Esophagus muscularis mucosa (tissue), 4 donors: Measurements from ENCODE around the gene PPP2R5D. TPM values are rescaled to one million over a fixed set of nuclear protein-coding genes. Genes with fewer than 3 reads are reported as not detected.
A peak's percentile ranks its signal among the peaks of the same experiment; 100 is the strongest.

Experiments used
- DNase-seq: peaks from one replicate; pipeline ENCODE4 v3.0.0-alpha.2; 2017; ENCODE audit errors: extremely low spot score
- H3K27ac ChIP-seq, 4 donors: fragments of 200-600 bp; sonication (generic); replicated peaks in 1 of 4; 1 replicate in 3 of 4; 2 replicates in 1 of 4; pipeline ENCODE4 v1.5.1; 2016 to 2019; ENCODE audit warnings: mild to moderate bottlenecking in 1 of 4
- H3K27me3 ChIP-seq, 4 donors: fragments of 200-600 bp; sonication (generic); one replicate each; pipeline versions ENCODE4 v1.5.1 to v1.6.0; 2016 to 2019
- H3K36me3 ChIP-seq, 4 donors: fragments of 200-600 bp; sonication (generic); one replicate each; pipeline ENCODE4 v1.5.1; 2016 to 2019
- H3K4me1 ChIP-seq, 4 donors: fragments of 200-600 bp; sonication (generic); one replicate each; pipeline ENCODE4 v1.5.1; 2016 to 2019
- H3K4me3 ChIP-seq, 4 donors: fragments of 200-600 bp; sonication (generic); 1 replicate in 2 of 4; 2 replicates in 2 of 4; pipeline ENCODE4 v1.5.1; 2016 to 2019; ENCODE audit warnings: mild to moderate bottlenecking in 4 of 4, moderate library complexity in 1 of 4
- H3K9me3 ChIP-seq, 4 donors: fragments of 200-600 bp; sonication (generic); 1 replicate in 3 of 4; 2 replicates in 1 of 4; pipeline ENCODE4 v1.5.1; 2016 to 2019
- EP300 ChIP-seq: sonication (generic); formaldehyde crosslinking; IDR thresholded peaks from one replicate; pipeline ENCODE4 v1.6.1; 2017; ENCODE audit warnings: antibody characterized with exemption
- POLR2A ChIP-seq: fragments of 450-650 bp; IDR thresholded peaks from one replicate; pipeline ENCODE4 v1.6.1; 2017; ENCODE audit warnings: antibody characterized with exemption, moderate library complexity, mild to moderate bottlenecking, low read depth
- POLR2AphosphoS5 ChIP-seq, 2 donors: sonication (generic); formaldehyde crosslinking; IDR thresholded peaks; one replicate each; pipeline ENCODE4 v1.6.1; 2017; ENCODE audit warnings: antibody characterized with exemption in 2 of 2
- WGBS: methylation state at CpG from one replicate; pipeline ENCODE4 v1.1.5; 2018; 5-methylcytosine and 5-hydroxymethylcytosine counted together
- intact Hi-C: fragments of 100-400 bp; cut with DNase I; formaldehyde crosslinking; loops from one replicate; pipeline ENCODE4 v1.15.1; 2023
- total RNA-seq, 4 donors: library from RNA; depleted of rRNA; stranded (reverse); fragments of >200 nt; gene quantifications; one replicate each; pipeline versions ENCODE4 v1.1.0 to v1.2.1, GENCODE V29; 2016
- TF ChIP-seq, protein P1 (sequence below), 3 experiments: fragments of 200-600 bp in 2 of 3; fragments of 450-650 bp in 1 of 3; sonication (generic) in 2 of 3; IDR thresholded peaks; one replicate each; pipeline ENCODE4 v1.5.1; 2017 to 2019; ENCODE audit warnings: antibody characterized with exemption in 3 of 3, mild to moderate bottlenecking in 2 of 3, moderate library complexity in 1 of 3

Gene PPP2R5D
- total RNA-seq, 4 donors from 2014 or later = 35.3 to 48.2 (median 42.4) TPM

DNA sequence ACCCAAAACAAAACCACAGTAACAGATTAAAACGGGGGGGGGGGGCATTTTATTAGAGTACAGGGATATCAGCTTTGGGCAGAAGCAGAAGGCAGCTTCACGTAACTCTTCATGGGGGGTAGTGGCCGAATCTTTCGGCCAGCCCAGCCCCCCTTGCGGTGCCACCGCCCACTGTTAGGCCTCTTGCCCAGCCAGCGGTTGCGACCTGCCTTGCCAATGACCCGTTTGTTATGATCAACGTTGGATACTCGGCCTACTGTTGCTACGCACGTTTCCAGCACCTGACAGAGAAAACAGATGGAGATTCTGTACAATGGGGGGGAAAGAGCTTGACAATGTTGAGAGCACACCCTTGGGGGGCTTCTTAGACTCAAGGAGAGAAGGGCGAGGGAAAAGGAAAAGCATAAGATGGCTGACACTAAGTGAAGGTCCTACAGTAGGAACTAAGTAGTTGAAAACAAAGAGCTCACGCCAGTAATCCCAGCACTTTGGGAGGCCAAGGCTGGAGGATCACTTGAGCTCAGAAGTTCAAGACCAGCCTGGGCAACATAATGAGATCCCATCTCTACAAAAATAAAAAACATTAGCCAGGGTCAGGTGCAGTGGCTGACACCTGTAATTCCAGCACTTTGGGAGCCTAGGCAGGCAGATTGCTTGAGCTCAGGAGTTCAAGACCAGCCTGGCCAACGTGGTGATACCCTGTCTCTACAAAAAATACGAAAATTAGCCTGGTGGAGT, 70.0 kb downstream of the PPP2R5D start:
- Histone ChIP-seq H3K9me3 (no peaks in the 10 kb centered on the region), H3K36me3 (peaks cover 0 to 52% (median 41%) of the 10 kb centered on the region in 4 donors), H3K27me3 (no peaks in the 10 kb centered on the region), H3K4me3 (peak overlapping the region; percentile 70 to 75 (median 74)), H3K27ac (peak overlapping the region; percentile 88 to 94 (median 92)), H3K4me1 (peaks cover 20 to 54% (median 33%) of the 10 kb centered on the region in 4 donors)
- TF ChIP-seq POLR2AphosphoS5 (IDR thresholded peaks at IDR 0.05) (no peak), EP300 (no peak)
- TF ChIP-seq, protein P1, sequence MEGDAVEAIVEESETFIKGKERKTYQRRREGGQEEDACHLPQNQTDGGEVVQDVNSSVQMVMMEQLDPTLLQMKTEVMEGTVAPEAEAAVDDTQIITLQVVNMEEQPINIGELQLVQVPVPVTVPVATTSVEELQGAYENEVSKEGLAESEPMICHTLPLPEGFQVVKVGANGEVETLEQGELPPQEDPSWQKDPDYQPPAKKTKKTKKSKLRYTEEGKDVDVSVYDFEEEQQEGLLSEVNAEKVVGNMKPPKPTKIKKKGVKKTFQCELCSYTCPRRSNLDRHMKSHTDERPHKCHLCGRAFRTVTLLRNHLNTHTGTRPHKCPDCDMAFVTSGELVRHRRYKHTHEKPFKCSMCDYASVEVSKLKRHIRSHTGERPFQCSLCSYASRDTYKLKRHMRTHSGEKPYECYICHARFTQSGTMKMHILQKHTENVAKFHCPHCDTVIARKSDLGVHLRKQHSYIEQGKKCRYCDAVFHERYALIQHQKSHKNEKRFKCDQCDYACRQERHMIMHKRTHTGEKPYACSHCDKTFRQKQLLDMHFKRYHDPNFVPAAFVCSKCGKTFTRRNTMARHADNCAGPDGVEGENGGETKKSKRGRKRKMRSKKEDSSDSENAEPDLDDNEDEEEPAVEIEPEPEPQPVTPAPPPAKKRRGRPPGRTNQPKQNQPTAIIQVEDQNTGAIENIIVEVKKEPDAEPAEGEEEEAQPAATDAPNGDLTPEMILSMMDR (IDR thresholded peaks at IDR 0.05) = no peak
- intact Hi-C loops = loop anchor here (5.0 kb wide), 1 partner anchor 37 kb away; no protein-coding TSS in a partner anchor
- no peak for DNase-seq
- 67% methylated on average over 17 of the region's 17 CpGs for WGBS

DNA sequence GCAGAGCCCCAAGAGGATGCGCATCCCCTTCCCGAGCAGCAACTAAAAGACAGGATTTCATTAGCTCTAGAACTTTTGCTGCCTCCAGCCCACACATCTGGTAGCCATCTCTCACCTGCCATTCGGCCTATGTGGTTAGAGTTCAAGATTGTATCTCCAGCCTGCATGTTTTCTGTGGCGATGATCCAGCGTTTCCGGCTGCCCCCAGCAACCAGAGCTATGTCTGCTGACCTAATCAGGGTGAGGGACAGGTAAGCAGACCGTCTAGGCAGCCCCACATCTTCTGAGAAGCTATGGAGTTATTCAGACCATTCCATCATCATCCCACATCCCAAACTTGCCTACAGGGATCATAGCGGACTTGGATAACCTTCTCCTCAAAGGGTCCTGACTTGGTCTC, 71.6 kb downstream of the PPP2R5D start:
- intact Hi-C loops = no loop called here
- H3K9me3 ChIP-seq = no peaks in the 10 kb centered on the region
- no peak for TF ChIP-seq EP300
- TF ChIP-seq POLR2A = no peak
- no peak for TF ChIP-seq POLR2AphosphoS5 (IDR thresholded peaks at IDR 0.05)
- TF ChIP-seq, protein P1 (IDR thresholded peaks at IDR 0.05) = no peak

DNA sequence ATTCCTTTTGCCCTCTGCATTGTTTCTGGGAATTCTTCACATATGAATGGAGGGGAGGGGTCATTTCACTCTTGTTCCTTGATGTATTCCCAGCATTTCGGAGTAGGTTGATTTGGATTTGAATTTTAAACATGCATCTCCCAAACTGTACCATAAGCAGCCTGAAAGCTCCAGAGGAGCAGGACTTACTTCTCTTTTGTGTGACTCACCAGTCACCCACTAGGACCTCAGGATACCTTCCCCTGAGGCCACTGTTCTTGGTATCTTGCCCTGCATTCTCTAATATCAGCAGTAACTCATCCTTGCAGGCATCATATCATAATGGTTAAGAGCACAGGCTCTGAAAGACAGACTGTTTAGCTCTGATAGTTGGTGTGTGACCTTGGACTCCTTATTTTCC, 74.2 kb downstream of the PPP2R5D start:
- intact Hi-C loops = no loop called here
- H3K36me3 ChIP-seq = peaks cover 0 to 50% (median 40%) of the 10 kb centered on the region in 4 donors
- TF ChIP-seq POLR2AphosphoS5 (IDR thresholded peaks at IDR 0.05) = no peak
- no peak for TF ChIP-seq POLR2A
- no peak for TF ChIP-seq EP300
- TF ChIP-seq, protein P1 (IDR thresholded peaks at IDR 0.05) = no peak
- whole genome bisulfite sequencing = 85% methylated on average over 1 of the region's 1 CpG
- H3K27me3 ChIP-seq = no peaks in the 10 kb centered on the region
- peak overlapping the region; percentile 85 to 92 (median 88) for H3K27ac ChIP-seq
- H3K4me3 ChIP-seq = peak overlapping the region; percentile 65 to 83 (median 72)
- DNase-seq = no peak
- peaks cover 30 to 52% (median 41%) of the 10 kb centered on the region in 4 donors for H3K4me1 ChIP-seq
- no peaks in the 10 kb centered on the region for H3K9me3 ChIP-seq

More for the DNA sequence above, 71.6 kb downstream of the PPP2R5D start:
- 81% methylated on average over 8 of the region's 8 CpGs for WGBS
- H3K4me1 ChIP-seq = peaks cover 30 to 67% (median 46%) of the 10 kb centered on the region in 4 donors
- H3K36me3 ChIP-seq = peaks cover 0 to 40% (median 30%) of the 10 kb centered on the region in 4 donors
- no peak for DNase-seq
- H3K27ac ChIP-seq = no peak overlapping the region
- no peak overlapping the region for H3K4me3 ChIP-seq
- H3K27me3 ChIP-seq = no peaks in the 10 kb centered on the region

DNA sequence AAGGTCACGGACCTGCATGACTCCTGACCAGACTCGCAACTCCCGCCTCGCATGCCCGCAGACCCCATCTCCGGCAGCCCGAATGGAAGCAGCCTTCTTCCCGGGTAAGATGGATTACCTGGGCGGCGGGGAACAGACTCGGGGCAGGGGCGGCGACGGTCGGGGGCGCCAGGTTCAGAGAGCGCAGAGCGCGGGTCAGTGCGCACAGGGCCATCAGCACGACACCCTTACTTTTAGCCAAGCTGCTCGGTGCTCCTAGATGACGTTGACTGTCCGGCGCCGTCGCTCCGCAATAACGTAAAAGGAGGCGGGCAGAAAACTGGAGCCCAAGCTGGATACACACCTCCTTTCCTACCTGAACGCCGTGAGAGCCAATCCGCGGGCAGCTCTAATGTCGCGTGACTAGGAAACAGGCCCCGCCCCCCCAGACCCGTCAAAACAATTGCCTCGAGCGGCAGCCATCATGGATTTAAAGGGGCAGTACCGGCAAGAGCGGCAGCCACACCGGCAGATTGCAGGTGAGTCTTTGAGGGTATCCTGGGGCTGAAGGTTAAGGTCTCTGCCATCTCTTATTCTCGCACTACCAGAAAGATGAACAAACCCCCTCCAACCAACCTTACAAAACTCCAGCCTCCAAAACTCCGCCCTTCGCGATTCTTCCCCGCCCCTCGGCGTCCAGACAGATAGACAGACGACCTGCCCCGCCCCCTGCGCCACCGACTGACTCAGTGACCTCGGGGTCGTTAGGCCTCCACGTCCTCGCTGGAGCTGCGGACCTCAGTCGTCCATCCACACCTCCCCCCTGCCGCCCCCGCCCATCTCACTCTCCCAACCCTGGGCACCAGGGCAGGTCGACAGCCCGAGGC, 75.0 kb downstream of the PPP2R5D start, which contains the start of the genes KLC4 and MRPL2:
KLC4 (plus strand) TSS at position 464 of the 866 bp plus-strand sequence. CDS start 1,705 bp downstream, outside the sequence.
MRPL2 (minus strand) TSS at position 267 of the 866 bp plus-strand sequence; CDS start at position 214, 53 bp downstream.
- peak; percentile 100 for DNase-seq
- H3K27ac ChIP-seq = peak within 1 kb of the TSS; percentile 85 to 92 (median 88)
- peaks cover 26 to 46% (median 36%) of the 10 kb centered on the region in 4 donors for H3K4me1 ChIP-seq
- peaks cover 0 to 58% (median 45%) of the 10 kb centered on the region in 4 donors for H3K36me3 ChIP-seq
- intact Hi-C loops = no loop called here
- TF ChIP-seq POLR2A = peak; percentile 61
- no peak for TF ChIP-seq EP300
- TF ChIP-seq POLR2AphosphoS5 (IDR thresholded peaks at IDR 0.05) = peak; percentile 93 to 96
- under 1% methylated on average over 21 of the region's 64 CpGs for WGBS
- no peaks in the 10 kb centered on the region for H3K9me3 ChIP-seq
- H3K27me3 ChIP-seq = no peaks in the 10 kb centered on the region
- peak within 1 kb of the TSS; percentile 65 to 83 (median 72) for H3K4me3 ChIP-seq
